ENCODE results near the gene PCDH7. TPM values are rescaled to one million over a fixed set of nuclear protein-coding genes. Genes with fewer than 3 reads are reported as not detected.
A peak's percentile ranks its signal among the peaks of the same experiment; 100 is the strongest.

Gene PCDH7
- total RNA-seq, 1 experiment from 2014 or later, result 16.3 TPM

GRCh38 chr4:30721185-30722091 is 1.3 kb downstream of the PCDH7 start:
- no peaks in the 10 kb centered on the region for H3K4me1 Mint-ChIP-seq (ENCODE audit: low read depth, unreplicated experiment)
- H3K4me3 Mint-ChIP-seq (ENCODE audit: unreplicated experiment), result peak overlapping the region; percentile 87
- POLR2A ChIA-PET, result interaction anchor here (0.5 kb wide), 1 partner anchor 22 kb away, joined by 3 read pairs; no protein-coding TSS in a partner anchor
- no peaks in the 10 kb centered on the region for H3K9me3 ChIP-seq
- BruUV-seq (replicated peaks), result no TSS peak
- intact Hi-C loops (cut with micrococcal nuclease; ENCODE audit: unreplicated experiment), result no loop called here
- peak overlapping the region; percentile 58 for H3K4me3 ChIP-seq (ENCODE audit: low read depth, low read length)
- CTCF ChIA-PET, result no interaction called here
- no peak for DNase-seq
- no peaks in the 10 kb centered on the region for H3K27me3 Mint-ChIP-seq (ENCODE audit: insufficient read depth, unreplicated experiment)
- no peaks in the 10 kb centered on the region for H3K36me3 ChIP-seq (ENCODE audit: control insufficient read depth, insufficient read depth, low read length)
- no peak for TF ChIP-seq CTCF (IDR thresholded peaks at IDR 0.05; ENCODE audit: insufficient read depth in 1 of 2, low read depth in 1 of 2, low read length in 1 of 2, severe bottlenecking in 1 of 2, unreplicated experiment in 1 of 2)
- peaks cover 52% of the 10 kb centered on the region for H3K36me3 Mint-ChIP-seq (ENCODE audit: insufficient read depth, unreplicated experiment)
- H3K9me3 Mint-ChIP-seq (ENCODE audit: unreplicated experiment), result no peaks in the 10 kb centered on the region
- no peaks in the 10 kb centered on the region for H3K27me3 ChIP-seq (replicated peaks; ENCODE audit: control insufficient read depth, insufficient read depth, low read length)
- H3K27ac Mint-ChIP-seq (ENCODE audit: unreplicated experiment), result peak overlapping the region; percentile 85
- H3K4me1 ChIP-seq, result no peaks in the 10 kb centered on the region

GRCh38 chr4:30722092-30722358 is 1.9 kb downstream of the PCDH7 start:
- Histone ChIP-seq H3K4me1 (0 out of 2 replicates have a peak, but pooled peaks cover 2% of the 10 kb centered on the region), H3K9me3 (no peaks in the 10 kb centered on the region), H3K27me3 (replicated peaks; ENCODE audit: control insufficient read depth, insufficient read depth, low read length) (no peaks in the 10 kb centered on the region), H3K4me3 (ENCODE audit: low read depth, low read length) (no peak overlapping the region), H3K36me3 (ENCODE audit: control insufficient read depth, insufficient read depth, low read length) (no peaks in the 10 kb centered on the region)
- intact Hi-C loops (cut with micrococcal nuclease; ENCODE audit: unreplicated experiment), result no loop called here
- CTCF ChIA-PET, result no interaction called here
- BruUV-seq (replicated peaks), result no TSS peak
- H3K27me3 Mint-ChIP-seq (ENCODE audit: insufficient read depth, unreplicated experiment), result no peaks in the 10 kb centered on the region
- H3K4me3 Mint-ChIP-seq (ENCODE audit: unreplicated experiment), result no peak overlapping the region
- H3K27ac Mint-ChIP-seq (ENCODE audit: unreplicated experiment), result no peak overlapping the region
- no peaks in the 10 kb centered on the region for H3K9me3 Mint-ChIP-seq (ENCODE audit: unreplicated experiment)
- H3K4me1 Mint-ChIP-seq (ENCODE audit: low read depth, unreplicated experiment), result no peaks in the 10 kb centered on the region
- peaks cover 52% of the 10 kb centered on the region for H3K36me3 Mint-ChIP-seq (ENCODE audit: insufficient read depth, unreplicated experiment)
- no peak for DNase-seq
- POLR2A ChIA-PET, result no interaction called here
- no peak for TF ChIP-seq CTCF (IDR thresholded peaks at IDR 0.05; ENCODE audit: insufficient read depth in 1 of 2, low read depth in 1 of 2, low read length in 1 of 2, severe bottlenecking in 1 of 2, unreplicated experiment in 1 of 2)

- DNase-seq, result no peak
- no TSS peak for BruUV-seq (replicated peaks)
- Histone ChIP-seq H3K36me3 (ENCODE audit: control insufficient read depth, insufficient read depth, low read length) (no peaks in the 10 kb centered on the region), H3K9me3 (no peaks in the 10 kb centered on the region), H3K27me3 (replicated peaks; ENCODE audit: control insufficient read depth, insufficient read depth, low read length) (no peaks in the 10 kb centered on the region), H3K4me3 (ENCODE audit: low read depth, low read length) (no peak overlapping the region), H3K4me1 (0 out of 2 replicates have a peak, but pooled peaks cover 5% of the 10 kb centered on the region)
- H3K36me3 Mint-ChIP-seq (ENCODE audit: insufficient read depth, unreplicated experiment), result peaks cover 47% of the 10 kb centered on the region
- TF ChIP-seq CTCF (IDR thresholded peaks at IDR 0.05; ENCODE audit: insufficient read depth in 1 of 2, low read depth in 1 of 2, low read length in 1 of 2, severe bottlenecking in 1 of 2, unreplicated experiment in 1 of 2), result no peak
- no peaks in the 10 kb centered on the region for H3K4me1 Mint-ChIP-seq (ENCODE audit: low read depth, unreplicated experiment)
- H3K27ac Mint-ChIP-seq (ENCODE audit: unreplicated experiment), result no peak overlapping the region
- no peaks in the 10 kb centered on the region for H3K9me3 Mint-ChIP-seq (ENCODE audit: unreplicated experiment)
- POLR2A ChIA-PET, result no interaction called here
- no peaks in the 10 kb centered on the region for H3K27me3 Mint-ChIP-seq (ENCODE audit: insufficient read depth, unreplicated experiment)
- peak overlapping the region; percentile 63 for H3K4me3 Mint-ChIP-seq (ENCODE audit: unreplicated experiment)
- CTCF ChIA-PET, result no interaction called here
- intact Hi-C loops (cut with micrococcal nuclease; ENCODE audit: unreplicated experiment), result no loop called here
Observed at GRCh38 chr4:30722359-30723200, 2.4 kb downstream of the PCDH7 start.
